Astrocyte (in vitro differentiated cells and primary cell): Measurements from ENCODE around the gene ATP12A.

Experiments used
- EZH2 ChIP-seq: IDR thresholded peaks from 2 replicates; pipeline ENCODE4 v1.6.1; 2012; ENCODE audit warnings: mild to moderate bottlenecking, low read length, inconsistent platforms; ENCODE audit not compliant: insufficient read depth
- TF ChIP-seq, protein P1 (sequence below): IDR thresholded peaks from 2 replicates; pipeline ENCODE4 v1.5.1; 2011; ENCODE audit warnings: low read depth, mild to moderate bottlenecking, inconsistent platforms, low read length, moderate library complexity; ENCODE audit not compliant: insufficient read depth

DNA sequence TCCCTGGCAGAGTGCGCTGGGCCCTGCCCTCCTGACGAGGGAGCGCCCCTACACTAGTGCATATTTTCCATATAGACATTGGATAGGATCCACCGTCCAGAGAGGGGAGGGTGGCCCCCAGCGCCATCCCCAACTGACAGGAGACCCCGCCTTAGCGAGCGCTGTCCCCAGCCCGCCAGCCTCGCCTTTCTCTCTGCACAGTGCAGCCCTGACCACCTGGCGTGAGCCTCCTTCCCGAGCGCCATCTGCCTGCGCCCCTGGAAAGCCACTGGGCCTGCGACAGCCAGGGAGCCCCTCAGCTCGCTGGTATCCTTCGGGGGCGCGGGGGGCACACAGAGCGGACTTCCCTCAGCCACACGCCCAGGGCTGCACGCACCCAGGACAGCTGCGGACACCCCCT is 42.1 kb upstream of the ATP12A start:
- TF ChIP-seq, protein P1, sequence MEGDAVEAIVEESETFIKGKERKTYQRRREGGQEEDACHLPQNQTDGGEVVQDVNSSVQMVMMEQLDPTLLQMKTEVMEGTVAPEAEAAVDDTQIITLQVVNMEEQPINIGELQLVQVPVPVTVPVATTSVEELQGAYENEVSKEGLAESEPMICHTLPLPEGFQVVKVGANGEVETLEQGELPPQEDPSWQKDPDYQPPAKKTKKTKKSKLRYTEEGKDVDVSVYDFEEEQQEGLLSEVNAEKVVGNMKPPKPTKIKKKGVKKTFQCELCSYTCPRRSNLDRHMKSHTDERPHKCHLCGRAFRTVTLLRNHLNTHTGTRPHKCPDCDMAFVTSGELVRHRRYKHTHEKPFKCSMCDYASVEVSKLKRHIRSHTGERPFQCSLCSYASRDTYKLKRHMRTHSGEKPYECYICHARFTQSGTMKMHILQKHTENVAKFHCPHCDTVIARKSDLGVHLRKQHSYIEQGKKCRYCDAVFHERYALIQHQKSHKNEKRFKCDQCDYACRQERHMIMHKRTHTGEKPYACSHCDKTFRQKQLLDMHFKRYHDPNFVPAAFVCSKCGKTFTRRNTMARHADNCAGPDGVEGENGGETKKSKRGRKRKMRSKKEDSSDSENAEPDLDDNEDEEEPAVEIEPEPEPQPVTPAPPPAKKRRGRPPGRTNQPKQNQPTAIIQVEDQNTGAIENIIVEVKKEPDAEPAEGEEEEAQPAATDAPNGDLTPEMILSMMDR, result no peak
- no peak for TF ChIP-seq EZH2
